GM20000 (cell line): ENCODE measurements around the gene MSANTD3.
A peak's percentile ranks its signal among the peaks of the same experiment; 100 is the strongest.

Experiments
- DNase-seq: peaks from one replicate; pipeline ENCODE4 v3.0.0; 2012; ENCODE audit warnings: low spot score
- TF ChIP-seq, protein P1 (sequence below): IDR thresholded peaks from 2 replicates; pipeline ENCODE4 v1.5.1; 2012; ENCODE audit warnings: mild to moderate bottlenecking, control low read depth; ENCODE audit errors: extremely low read depth, missing control alignments

Gene MSANTD3

GRCh38 chr9:100401042-100401441, 25.9 kb upstream of the MSANTD3 start:
- DNase-seq: no peak

DNA sequence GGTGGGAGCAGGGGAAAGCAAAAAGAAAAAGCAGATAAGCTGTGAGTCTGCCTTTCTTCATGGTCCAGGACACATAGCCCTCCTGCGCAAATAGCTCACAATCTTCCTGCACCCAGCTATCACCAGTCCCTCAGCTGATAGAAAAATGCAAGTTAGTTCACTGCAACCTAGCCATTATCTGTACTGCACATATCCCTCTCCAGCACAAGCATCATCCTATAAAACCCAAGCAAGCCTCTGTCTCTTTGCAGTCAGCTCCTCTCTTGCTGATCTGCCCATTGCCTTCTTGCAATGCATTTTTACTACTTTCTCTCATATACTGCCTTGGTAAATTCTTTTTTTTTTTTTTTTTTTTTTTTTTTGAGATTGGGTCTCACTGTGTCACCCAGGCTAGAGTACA, 20.0 kb upstream of the MSANTD3 start:
- no peak for DNase-seq
- TF ChIP-seq, protein P1, sequence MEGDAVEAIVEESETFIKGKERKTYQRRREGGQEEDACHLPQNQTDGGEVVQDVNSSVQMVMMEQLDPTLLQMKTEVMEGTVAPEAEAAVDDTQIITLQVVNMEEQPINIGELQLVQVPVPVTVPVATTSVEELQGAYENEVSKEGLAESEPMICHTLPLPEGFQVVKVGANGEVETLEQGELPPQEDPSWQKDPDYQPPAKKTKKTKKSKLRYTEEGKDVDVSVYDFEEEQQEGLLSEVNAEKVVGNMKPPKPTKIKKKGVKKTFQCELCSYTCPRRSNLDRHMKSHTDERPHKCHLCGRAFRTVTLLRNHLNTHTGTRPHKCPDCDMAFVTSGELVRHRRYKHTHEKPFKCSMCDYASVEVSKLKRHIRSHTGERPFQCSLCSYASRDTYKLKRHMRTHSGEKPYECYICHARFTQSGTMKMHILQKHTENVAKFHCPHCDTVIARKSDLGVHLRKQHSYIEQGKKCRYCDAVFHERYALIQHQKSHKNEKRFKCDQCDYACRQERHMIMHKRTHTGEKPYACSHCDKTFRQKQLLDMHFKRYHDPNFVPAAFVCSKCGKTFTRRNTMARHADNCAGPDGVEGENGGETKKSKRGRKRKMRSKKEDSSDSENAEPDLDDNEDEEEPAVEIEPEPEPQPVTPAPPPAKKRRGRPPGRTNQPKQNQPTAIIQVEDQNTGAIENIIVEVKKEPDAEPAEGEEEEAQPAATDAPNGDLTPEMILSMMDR: no peak

More at GRCh38 chr9:100401042-100401441, 25.9 kb upstream of the MSANTD3 start:
- TF ChIP-seq, protein P1: no peak

GRCh38 chr9:100408546-100409175, 18.3 kb upstream of the MSANTD3 start:
- TF ChIP-seq, protein P1: no peak
- DNase-seq: no peak

- DNase-seq: no peak
- TF ChIP-seq, protein P1: no peak
Observed at GRCh38 chr9:100409176-100409556, 17.8 kb upstream of the MSANTD3 start.

- peak; percentile 89 for DNase-seq
- TF ChIP-seq, protein P1: no peak
Observed at GRCh38 chr9:100411472-100412283, 15.3 kb upstream of the MSANTD3 start.

DNA sequence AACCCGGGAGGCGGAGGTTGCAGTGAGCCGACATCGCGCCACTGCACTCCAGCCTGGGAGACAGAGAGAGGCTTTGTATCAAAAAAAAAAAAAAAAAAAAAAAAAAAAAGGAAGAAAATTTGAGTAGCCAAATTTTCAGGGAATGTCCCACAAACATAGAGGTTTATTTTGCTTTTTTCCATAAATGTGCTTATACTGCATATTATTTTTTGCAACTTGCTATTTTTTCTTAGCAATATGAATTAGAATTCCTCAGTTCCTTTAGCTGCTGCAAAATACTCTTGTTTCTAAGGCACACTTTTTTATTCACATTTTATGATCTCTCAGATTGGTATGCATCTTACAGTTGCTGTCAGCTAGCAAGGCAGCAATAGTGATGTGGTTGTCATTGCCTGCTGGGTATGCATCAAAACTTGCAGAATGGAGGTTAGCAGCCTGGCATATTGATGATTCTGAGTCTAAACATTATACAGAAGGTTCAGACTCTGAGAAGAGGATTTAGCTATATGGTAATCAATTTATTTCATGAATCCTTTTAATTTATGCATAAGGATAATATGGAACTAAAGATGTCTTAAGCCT, 13.0 kb upstream of the MSANTD3 start:
- no peak for DNase-seq
- TF ChIP-seq, protein P1: no peak

DNA sequence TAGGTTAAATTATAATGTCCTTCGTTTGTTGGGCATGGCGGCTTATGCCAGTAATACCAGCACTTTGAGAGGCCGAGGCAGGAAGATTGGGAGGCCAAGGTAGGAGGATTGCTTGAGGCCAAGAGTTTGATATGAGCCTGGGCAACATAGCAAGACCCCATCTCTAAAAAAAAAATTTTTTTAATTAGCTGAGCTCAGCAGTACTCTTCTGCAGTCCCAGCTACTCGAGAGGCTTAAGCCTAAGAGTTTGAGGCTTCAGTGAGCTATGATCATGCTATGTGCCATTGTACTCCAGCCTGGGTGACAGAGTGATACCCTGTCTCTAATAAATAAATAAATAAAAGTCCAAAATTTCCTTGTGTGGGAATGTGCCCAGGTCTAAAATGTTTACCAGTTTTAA, 9.1 kb upstream of the MSANTD3 start:
- TF ChIP-seq, protein P1: no peak
- no peak for DNase-seq
